ENCODE results near the gene SETD7.
A peak's percentile ranks its signal among the peaks of the same experiment; 100 is the strongest.

SETD7 gene

DNA sequence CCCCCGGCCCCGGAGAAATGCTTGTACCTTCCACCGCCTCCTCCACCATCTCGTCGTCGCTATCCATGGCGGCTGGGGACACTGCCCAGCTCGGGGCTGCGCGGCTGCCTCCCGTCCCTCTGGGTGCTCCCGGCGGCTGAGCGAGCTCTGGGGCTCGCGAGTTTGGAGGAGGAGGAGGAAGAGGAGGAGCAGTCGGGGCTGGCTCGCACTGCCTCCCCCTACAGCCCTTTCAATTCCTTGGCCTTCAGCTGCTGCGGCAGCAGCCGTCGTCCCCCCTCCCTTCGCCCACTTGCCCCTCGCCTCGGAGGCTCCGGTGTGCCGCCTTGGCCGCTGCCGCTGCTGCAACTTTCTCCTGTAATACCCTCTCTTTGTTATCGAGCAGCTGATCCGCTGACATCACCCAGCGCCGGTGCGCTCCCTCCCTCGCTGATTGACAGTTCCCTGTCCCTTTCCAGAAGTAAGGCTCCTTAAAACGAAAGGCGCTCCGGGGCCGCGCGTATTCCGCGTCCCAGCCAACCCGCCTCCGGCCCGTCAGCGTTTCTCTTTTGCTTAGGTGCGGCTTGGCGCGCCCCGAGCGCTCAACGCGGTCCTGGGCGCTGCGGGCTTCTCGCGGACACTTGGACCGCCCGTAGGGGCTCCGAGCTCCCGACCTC, at the start of gene SETD7:
Gene SETD7 (minus strand): TSS at position 149 of the 653 bp plus-strand sequence. CDS start 82 bp downstream, at position 67.
- DNase-seq: peak; percentile 31 to 78

DNA sequence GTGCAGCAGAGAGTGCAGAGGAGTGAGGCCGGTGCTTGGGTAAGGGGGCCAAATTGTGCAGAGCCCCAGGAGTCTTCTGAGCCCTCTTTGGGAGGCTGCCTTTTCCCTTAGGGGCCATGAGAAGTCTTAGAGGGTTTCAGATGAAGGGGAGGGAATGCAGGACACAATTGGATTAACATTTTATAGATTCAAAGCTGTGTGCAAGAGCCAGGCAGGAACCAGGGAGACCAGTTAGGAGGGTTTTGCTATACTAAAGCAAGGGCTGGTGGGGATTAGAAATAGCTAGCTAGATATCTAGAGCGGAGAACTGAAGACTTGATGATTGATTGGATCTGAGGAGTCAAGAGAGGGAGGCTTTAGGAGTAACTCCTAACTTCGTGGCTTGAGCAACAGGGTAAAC, 49.5 kb upstream of the SETD7 start:
- no peak for DNase-seq

DNA sequence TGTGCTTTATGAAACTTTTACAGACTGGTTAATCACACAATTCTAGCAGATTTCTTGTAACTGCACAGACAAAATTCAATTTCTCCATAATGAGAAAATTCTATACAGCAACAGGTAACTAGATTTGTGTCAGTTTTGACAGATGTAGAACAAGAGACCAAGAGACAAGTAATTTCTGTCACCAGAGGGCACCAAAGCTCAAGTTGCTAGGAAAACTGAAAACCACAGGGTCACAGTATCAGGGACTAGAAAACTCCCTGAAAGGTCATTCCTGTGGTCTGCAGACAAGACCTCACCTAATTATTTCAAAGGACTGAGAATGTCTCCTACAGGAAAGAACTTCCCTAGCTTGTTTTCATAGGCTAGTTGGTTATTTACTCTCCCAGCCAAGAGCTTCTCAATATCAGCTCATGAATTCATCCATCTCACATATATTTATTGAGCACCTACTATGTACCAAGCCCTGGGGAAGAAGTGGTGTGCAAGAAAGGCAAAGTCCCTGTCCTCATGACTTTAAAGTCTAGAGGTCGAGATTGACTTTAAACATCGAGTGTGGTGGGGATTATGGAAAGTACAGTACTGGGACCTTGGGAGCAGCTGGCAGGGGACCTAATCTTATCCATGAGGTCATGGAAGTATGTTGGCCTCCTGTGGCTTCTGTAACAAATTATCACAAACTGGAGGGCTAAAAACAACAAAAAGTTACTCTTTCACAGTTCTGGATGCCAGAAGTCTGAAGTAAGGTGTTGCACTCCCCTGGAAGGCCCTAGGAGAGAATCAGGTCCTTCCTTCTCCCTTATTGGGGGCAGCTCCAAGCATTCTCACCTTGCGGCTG, 47.8 kb upstream of the SETD7 start:
- peak; percentile 48 to 78 for DNase-seq

- no peak for DNase-seq
Observed at GRCh38 chr4:139602776-139603360, 46.8 kb upstream of the SETD7 start.

GRCh38 chr4:139600662-139601061, 44.6 kb upstream of the SETD7 start:
- no peak for DNase-seq

- DNase-seq: no peak
Observed at GRCh38 chr4:139599594-139600374, 43.8 kb upstream of the SETD7 start.

DNA sequence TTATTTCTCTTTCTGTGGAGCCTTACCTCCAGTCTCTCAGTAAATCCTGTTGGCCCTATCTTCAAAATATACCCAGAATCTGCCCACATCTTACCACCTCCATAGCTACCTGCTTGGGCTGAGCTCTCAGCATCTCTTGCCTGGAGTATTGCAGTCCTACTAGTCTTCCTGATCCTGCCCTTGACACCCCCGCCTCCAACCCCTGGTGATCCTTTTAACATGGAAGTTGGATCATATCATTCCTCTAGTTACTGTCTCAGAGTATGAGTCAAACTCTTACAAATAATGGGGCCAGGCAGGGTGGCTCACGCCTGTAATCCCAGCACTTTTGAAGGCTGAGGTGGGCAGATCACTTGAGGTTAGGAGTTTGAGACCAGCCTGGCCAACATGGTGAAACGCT, 43.1 kb upstream of the SETD7 start:
- no peak for DNase-seq

DNA sequence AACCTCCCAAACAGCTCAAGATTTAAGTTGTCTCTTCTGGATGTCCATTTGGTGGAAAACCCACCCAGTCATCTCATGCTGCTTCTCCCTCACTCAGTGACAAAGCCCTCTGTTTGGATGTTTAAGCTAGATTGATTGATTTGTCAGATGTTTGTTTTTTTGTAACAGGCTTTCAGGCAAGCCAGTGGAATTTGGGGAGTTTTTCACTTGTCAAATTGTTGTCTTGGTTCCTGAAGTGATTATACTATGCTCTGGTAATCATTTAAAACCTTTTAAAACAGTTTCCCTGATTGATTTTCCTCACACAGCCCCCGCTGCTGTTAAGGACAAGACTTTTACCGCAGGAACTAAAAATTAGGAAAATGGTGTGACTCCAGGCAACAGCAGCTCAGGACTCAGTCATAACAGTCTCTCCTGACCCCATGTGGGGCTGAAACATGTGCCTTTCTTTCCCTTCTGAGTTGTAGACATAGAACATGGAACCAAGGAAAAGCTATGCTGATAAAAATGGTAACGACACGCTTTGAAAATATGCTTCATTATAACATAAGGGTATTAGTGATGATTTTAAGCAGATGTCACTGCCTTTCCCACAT, 40.8 kb upstream of the SETD7 start:
- DNase-seq: no peak

DNA sequence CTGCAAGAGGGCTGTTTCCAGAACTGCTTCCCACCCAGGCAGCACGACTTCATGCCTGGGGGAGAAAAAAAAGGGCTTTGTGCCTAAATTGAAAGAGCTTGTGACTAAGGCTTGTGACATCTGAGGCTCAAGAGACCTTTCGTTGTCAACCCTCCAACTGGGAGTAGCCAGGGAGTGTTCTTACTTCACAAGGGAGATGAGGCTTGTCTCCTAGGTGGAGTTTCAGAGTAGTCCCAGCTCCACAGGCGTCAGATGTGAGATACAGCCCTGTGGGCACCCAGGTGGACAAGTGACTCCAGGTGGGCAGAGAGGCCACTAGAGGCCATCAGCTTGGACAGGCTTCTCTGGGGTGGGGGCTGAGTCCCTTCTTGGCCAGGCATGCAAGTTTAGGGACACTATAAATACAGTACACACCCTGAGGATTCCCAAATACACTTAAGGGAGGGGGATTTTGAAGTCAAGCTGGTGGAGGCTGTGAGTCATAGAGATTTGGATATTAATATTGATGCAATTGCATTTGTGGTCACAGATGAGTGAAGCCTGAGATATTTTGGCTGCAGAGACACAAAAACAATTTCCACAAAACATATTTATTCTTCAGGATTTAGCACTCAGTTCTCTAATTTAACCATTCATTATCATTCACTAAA, 40.1 kb upstream of the SETD7 start:
- no peak for DNase-seq

DNA sequence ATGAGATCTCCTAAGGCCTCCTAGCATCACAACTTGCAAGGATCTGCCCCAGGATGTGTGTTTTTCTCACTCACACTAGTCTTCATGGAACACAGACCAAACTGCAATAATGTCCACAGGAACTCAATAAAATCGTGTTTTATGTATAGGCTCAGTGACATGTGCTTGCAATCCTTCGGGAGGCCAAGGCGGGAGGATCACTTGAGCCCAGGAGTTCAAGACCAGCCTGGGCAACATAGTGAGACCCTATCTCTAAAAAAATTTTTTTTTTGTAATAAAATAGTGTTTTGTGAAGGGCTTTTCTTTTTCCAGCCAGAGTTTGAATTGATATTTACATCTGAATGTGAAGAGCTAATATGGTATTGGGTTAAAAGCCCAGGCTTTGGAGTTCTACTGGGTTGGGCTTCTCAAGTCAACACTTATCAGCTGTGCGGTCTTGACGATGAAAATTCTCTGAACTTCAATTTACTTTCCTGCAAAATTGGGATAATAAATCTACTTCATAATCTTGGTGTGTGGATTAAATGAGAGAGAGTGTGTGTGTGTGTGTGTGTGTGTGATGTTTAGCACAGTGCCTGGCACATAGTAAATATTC, 38.7 kb upstream of the SETD7 start:
- no peak for DNase-seq

GRCh38 chr4:139593091-139593564, 37.1 kb upstream of the SETD7 start:
- no peak for DNase-seq

DNA sequence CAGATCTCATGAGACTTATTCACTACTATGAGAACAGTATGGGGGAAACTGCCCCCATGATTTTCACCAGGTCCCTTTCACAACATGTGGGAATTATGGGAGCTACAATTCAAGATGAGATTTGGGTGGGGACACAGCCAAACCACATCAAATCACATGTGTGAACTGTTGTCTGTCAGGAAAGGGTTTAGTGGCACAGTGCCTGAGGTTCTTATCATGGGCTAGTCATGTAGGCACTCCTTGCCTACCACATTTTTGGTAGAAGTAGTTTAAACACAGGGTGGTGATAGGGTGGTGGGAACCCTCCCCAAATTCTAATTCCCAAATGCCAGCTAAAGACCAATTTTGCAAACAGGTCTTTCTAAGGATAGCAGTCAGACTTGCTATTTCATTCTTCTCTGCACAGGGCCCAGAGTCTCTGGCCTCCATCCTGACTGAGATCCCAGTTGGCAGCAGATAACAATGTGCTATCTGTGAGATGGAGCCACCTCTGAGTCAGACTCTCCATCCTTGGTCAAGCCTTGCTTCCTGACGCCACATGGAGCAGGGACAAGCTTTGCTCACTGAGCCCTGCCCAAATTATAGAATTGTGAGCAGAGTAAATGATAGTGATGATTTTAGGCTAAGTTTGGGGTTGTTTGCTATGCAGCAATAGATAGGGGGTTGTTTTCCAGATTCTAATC, 33.5 kb upstream of the SETD7 start:
- no peak for DNase-seq

GRCh38 chr4:139587446-139587845, 31.4 kb upstream of the SETD7 start:
- no peak for DNase-seq

DNA sequence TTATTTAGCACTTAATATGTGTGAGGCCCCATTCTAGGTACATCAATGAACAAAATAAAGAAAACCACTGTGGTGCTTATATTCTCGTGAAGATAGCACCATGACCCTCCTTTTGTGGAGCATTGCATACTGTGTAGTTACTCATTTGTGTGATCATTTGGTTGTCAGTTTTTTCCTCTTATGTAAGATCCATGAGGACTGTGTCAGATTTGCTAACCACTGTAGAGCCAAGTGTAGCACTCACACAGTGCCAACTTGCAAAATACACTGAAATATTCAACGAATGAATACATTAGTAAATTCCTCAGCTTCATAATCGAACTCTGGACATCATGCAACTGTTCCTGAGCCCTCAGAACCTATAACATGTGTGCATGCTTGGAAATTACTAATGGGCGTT, 29.5 kb upstream of the SETD7 start:
- no peak for DNase-seq

- DNase-seq: no peak
Observed at GRCh38 chr4:139584784-139585183, 28.8 kb upstream of the SETD7 start.

DNA sequence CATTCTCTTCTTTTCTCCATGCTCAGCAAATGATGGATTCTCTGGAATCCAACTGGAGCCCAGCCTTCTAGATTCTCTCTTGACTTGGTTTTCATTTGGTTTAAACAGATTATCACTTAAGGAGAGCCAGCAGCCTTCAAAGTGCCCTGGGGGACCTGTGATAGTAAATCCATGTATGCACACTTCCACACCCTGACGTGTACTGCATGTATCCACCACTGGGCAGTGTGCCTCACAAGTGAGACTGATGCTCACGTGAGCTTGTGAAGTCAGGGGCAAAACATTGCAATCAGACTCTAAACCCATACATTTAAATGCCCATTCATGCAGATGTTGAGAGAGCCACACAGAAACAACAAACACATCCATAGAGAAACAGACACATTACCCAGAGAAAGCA, 28.0 kb upstream of the SETD7 start:
- no peak for DNase-seq

GRCh38 chr4:139582044-139582443, 26.0 kb upstream of the SETD7 start:
- DNase-seq: no peak

DNA sequence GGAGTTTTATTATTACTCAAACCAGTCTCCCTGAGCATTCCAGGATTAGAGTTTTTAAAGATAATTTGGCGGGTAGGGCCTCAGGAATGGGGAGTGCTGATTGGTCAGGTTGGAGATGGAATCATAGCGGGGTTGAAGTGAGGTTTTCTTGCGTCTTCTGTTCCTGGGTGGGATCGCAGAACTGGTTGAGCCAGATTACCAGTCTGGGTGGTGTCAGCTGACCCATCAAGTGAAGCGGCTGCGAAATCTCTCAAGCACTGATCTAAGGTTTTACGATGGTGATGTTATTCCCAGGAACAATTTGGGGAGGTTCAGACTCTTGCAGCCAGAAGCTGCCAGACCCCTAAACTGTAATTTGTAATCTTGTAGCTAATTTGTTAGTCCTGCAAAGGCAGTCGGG, 25.1 kb upstream of the SETD7 start:
- no peak for DNase-seq

DNA sequence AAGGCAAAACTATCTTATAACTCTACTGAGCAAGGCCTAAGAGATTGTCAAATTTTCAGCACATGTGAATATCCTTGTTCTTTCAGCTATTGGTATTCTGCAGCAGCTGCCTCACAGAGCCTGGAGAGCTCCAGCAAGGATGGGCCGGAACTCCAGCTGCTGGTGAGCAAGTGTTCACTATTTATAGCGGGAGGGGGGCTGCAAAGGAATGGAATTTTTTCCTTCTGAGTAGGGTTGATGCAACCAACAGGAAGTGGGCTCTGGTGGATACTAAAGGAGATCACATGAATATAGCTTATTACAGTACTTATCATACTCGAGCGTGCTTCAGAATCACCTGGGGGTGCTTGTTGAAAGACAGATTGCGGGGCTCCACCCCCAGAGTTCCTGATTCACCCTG, 20.2 kb upstream of the SETD7 start:
- no peak for DNase-seq

- no peak for DNase-seq
Observed at GRCh38 chr4:139575072-139575471, 19.1 kb upstream of the SETD7 start.

DNA sequence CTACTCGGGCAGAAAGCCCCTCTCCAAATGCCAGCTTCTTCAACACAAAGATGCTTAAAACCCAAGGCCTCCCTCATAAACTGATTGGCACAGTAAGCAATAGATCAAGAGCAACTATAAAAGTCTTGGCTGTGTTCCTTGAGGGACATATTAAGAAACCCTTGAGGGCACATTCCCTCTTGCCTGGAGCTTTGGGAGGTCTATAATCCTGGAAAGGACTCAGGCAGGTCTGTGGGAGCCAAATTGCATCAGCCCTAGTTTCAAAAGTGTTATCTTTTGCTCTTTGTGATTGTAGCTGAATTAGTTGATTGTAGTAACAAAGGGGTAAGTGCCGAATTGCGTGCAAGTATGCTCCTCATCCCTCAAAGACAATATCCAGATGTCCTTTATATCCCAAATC, 18.6 kb upstream of the SETD7 start:
- DNase-seq: no peak

Measured in NCI-H526 (cell line).